Stomach smooth muscle (tissue), 2 donors: Measurements from ENCODE around the gene AARS2.
A peak's percentile ranks its signal among the peaks of the same experiment; 100 is the strongest.
"Not testable (repeated sequence)": the region's sequence is repeated elsewhere in the genome, so short reads cannot be mapped to it uniquely, and the experiment has no call there.

ENCODE experiments used
- H3K27ac ChIP-seq: one replicate; pipeline ENCODE4 v1.7.0; 2013; ENCODE audit warnings: mild to moderate bottlenecking, low read length, inconsistent platforms
- H3K27me3 ChIP-seq, 2 donors: one replicate each; pipeline ENCODE4 v1.7.0; 2013; ENCODE audit warnings: low read length in 2 of 2; ENCODE audit not compliant: insufficient read depth in 2 of 2, control insufficient read depth in 1 of 2
- H3K36me3 ChIP-seq, 2 donors: one replicate each; pipeline ENCODE4 v1.7.0; 2013; ENCODE audit warnings: low read length in 2 of 2; ENCODE audit not compliant: control insufficient read depth in 2 of 2, insufficient read depth in 2 of 2
- H3K4me1 ChIP-seq: one replicate; pipeline ENCODE4 v1.7.0; 2013; ENCODE audit warnings: low read length; ENCODE audit not compliant: control insufficient read depth, insufficient read depth
- H3K4me3 ChIP-seq, 2 donors: one replicate each; pipeline ENCODE4 v1.7.0; 2013; ENCODE audit warnings: low read length in 2 of 2
- H3K9ac ChIP-seq, 2 donors: one replicate each; pipeline ENCODE4 v1.7.0; 2013; ENCODE audit warnings: low read length in 2 of 2, mild to moderate bottlenecking in 1 of 2
- H3K9me3 ChIP-seq, 2 donors: one replicate each; pipeline ENCODE4 v1.7.0; 2013; ENCODE audit warnings: low read length in 2 of 2; ENCODE audit not compliant: control insufficient read depth in 2 of 2
- donor health status: healthy.
- donor health status: Pancreatic carcinoma.

AARS2 gene

DNA sequence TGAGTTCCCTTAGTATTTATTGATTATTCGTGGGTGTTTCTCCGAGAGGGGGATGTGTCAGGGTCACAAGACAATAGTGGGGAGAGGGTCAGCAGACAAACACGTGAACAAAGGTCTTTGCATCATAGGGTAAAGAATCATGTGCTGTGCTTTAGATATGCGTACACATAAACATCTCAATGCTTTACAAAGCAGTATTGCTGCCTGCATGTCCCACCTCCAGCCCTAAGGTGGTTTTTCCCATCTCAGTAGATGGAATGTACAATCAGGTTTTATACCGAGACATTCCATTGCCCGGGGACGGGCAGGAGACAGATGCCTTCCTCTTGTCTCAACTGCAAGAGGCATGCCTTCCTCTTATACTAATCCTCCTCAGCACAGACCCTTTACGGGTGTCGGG, 15.1 kb upstream of the AARS2 start:
- not testable (repeated sequence) for H3K36me3 ChIP-seq, H3K4me1 ChIP-seq, H3K9ac ChIP-seq, H3K27me3 ChIP-seq, H3K27ac ChIP-seq, H3K9me3 ChIP-seq, H3K4me3 ChIP-seq

DNA sequence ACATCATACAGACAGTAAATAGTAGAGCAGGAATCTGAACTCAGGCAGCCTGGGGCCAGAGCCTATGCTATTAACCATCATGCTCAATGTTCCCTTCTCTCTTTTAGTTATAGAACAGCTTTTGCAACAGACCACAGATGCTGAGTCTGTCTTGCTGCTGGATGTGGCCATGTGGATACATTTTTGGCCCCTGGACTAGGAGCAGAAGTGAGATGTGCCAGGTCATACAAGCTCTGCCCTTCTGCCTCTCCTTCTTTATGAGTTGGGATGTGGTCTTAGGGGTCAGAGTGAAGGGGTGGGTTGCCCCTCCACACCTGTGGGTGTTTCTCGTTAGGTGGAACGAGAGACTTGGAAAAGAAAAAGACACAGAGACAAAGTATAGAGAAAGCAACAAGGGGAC, 14.6 kb upstream of the AARS2 start:
- Histone ChIP-seq H3K9ac (no peak overlapping the region), H3K36me3 (no peaks in the 10 kb centered on the region), H3K9me3 (no peaks in the 10 kb centered on the region), H3K4me3 (no peak overlapping the region), H3K27me3 (peaks cover 0 to 9% of the 10 kb centered on the region in 2 donors), H3K4me1 (no peaks in the 10 kb centered on the region), H3K27ac (no peak overlapping the region)

DNA sequence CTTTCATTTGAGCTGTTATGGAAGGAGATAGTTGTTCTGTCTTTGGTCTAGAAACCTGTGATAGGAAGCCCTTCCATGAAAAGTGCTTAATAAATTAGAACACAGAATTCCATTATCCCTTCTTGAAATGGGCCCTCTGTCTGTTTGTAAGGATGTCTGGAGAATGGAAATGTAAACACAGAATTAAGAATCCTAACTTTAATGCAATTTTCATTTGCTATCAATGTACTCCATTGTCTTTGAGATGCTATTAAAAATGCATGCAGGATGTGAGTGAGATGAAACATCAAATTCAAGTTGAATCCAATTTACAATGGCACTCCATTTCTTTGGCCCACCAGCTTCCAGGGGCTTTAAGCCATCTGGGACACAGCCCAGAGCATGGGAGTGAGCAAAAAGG, 13.9 kb upstream of the AARS2 start:
- Histone ChIP-seq H3K4me1 (no peaks in the 10 kb centered on the region), H3K36me3 (no peaks in the 10 kb centered on the region), H3K4me3 (no peak overlapping the region), H3K27ac (no peak overlapping the region), H3K27me3 (peaks cover 0 to 9% of the 10 kb centered on the region in 2 donors), H3K9me3 (no peaks in the 10 kb centered on the region), H3K9ac (no peak overlapping the region)

DNA sequence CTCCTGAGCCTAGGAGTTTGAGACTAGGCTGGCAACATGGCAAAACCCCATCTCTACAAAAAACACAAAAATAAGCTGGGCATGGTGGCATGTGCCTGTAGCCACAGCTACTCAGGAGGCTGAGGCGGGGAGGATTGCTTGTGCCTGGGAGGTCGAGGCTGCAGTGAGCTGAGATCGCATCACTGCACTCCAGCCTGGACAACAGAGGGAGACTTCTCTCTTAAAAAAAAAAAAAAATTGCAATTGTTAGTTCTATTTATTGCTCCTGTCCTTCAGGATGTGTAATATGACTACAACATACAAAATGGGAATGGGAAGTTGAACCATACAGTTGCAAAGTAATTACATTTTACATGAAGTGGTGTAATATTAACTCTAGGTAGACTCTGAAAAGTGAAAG, 8.1 kb upstream of the AARS2 start:
- Histone ChIP-seq H3K9me3 (no peaks in the 10 kb centered on the region), H3K4me3 (no peak overlapping the region), H3K4me1 (no peaks in the 10 kb centered on the region), H3K27ac (no peak overlapping the region), H3K36me3 (no peaks in the 10 kb centered on the region), H3K9ac (no peak overlapping the region), H3K27me3 (peaks cover 2 to 3% of the 10 kb centered on the region in 2 donors)

DNA sequence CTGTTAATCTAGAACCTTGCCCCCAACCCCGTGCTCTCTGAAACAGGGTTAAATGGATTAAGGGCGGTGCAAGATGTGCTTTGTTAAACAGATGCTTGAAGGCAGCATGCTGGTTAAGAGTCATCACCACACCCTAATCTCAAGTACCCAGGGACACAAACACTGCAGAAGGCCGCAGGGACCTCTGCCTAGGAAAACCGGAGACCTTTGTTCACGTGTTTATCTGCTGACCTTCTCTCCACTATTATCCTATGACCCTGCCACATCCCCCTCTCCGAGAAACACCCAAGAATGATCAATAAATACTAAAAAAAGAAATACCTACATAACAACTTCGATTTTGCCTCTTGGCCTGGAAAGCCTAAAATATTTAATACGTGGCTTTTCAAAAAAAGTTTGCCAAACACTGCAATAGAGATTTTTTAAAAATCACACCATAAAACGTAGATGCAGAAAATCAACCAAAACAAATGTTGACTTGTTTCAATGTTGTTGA, 4.0 kb upstream of the AARS2 start:
- not testable (repeated sequence) for H3K4me1 ChIP-seq, H3K4me3 ChIP-seq, H3K9me3 ChIP-seq, H3K27ac ChIP-seq, H3K27me3 ChIP-seq, H3K36me3 ChIP-seq, H3K9ac ChIP-seq

DNA sequence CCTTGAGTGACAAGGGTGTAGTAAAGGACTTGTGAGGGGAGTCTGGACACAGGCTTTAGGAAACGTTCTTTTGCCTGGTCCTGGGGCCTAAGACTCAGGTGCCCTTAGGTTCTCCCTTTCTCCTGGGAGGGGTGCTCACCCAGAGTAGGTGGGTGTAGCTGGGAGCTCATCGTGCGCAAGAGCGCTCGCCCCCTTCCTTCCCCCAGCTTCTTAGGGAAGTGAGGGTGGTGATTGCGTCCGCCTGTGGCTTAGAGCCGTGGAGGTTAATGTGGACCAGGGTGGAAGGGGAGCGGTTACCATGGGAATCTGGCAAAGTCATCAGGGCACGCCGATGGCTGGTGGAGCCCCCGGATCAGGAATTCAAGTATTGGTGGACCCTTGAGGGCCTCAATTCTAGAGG, 3.3 kb upstream of the AARS2 start:
- Histone ChIP-seq H3K9ac (no peak overlapping the region), H3K4me1 (peaks cover 7% of the 10 kb centered on the region), H3K27ac (no peak overlapping the region), H3K27me3 (peaks cover 0 to 3% of the 10 kb centered on the region in 2 donors), H3K36me3 (peaks cover 0 to 5% of the 10 kb centered on the region in 2 donors), H3K9me3 (no peaks in the 10 kb centered on the region), H3K4me3 (no peak overlapping the region)

DNA sequence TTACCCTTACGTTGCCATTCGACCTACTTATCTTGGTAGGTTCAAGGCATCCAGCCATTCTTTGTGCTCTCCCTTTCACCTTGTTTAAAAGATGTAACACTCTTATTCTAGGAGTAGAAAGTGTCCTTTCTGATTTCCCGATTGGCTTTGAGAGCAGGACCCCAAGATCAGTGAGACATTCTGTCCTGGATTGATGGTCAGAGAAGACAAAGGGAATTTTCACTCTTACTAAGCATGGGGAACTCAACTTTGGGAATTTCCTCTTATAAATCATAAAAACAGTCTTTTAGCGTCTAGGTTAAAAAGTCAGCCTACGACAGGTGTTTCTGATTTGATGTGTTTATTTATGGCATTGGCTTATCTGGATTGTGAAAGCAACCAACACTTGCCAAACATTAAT, 2.8 kb upstream of the AARS2 start:
- Histone ChIP-seq H3K27ac (no peak overlapping the region), H3K4me1 (peaks cover 7% of the 10 kb centered on the region), H3K27me3 (peaks cover 0 to 3% of the 10 kb centered on the region in 2 donors), H3K9me3 (no peaks in the 10 kb centered on the region), H3K9ac (no peak overlapping the region), H3K36me3 (peaks cover 4 to 5% of the 10 kb centered on the region in 2 donors), H3K4me3 (no peak overlapping the region)

DNA sequence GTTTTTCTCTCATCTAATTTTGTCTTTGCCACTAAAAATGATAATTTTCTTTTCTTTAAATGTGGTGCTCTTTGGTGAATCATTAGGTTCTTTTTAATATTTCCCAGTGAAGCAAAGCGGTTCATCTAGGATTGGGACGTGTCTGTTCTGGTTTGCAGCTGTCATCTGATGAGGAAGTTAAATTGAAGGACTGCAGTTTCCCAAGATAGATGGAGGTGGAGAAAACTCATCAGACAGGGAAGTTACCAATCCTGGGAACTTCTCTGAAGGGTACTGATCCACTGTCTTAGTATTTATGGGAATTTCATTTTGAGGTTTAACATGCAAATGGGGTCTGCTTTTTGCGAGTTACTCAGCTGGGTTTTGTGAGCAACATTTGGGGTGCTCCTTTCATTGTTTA, 2.4 kb upstream of the AARS2 start:
- H3K27me3 ChIP-seq: peaks cover 0 to 3% of the 10 kb centered on the region in 2 donors
- H3K4me3 ChIP-seq: no peak overlapping the region
- H3K27ac ChIP-seq: no peak overlapping the region
- peaks cover 7% of the 10 kb centered on the region for H3K4me1 ChIP-seq
- H3K9me3 ChIP-seq: no peaks in the 10 kb centered on the region
- peaks cover 7% of the 10 kb centered on the region in 2 donors for H3K36me3 ChIP-seq
- H3K9ac ChIP-seq: no peak overlapping the region

DNA sequence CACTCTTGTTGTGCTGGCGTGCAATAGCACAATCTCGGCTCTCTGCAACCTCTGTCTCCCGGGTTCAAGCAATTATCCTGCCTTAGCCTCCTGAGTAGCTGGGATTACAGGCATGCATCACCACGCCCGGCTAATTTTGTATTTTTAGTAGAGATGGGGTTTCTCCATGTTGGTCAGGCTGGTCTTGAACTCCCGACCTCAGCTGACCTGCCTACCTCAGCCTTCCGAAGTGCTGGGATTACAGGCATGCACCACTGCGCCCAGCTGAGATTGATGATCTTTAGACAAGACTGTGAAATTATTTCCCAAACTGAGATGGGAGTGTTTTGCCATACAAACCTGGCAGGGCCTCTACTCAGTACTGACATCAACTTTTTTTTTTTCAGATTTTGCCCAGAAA, 1.5 kb upstream of the AARS2 start:
- not testable (repeated sequence) for H3K9me3 ChIP-seq, H3K27ac ChIP-seq, H3K9ac ChIP-seq, H3K4me3 ChIP-seq, H3K4me1 ChIP-seq, H3K27me3 ChIP-seq
- H3K36me3 ChIP-seq: peaks cover 14 to 15% of the 10 kb centered on the region in 2 donors

DNA sequence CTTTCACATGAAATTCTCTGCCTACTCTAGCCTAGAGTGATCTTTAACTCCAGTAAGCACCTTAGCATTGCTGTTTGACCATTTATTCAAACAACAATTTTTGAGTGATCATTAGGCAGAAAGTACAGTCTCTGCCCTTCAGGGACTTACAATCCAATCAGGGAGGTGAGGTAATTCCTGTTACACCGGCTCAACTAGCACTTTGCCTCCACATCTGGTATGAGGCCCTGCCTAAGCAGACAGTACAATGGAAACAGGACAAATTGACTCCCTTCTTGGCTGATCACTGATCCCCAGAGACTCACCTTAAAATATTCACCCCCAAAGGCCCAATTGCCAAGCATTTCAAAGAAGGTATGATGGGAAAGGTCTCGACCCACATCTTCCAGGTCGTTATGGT, 1.4 kb downstream of the AARS2 start:
- Histone ChIP-seq H3K9ac (peak overlapping the region in 1 of 2 donors; percentile 82), H3K4me1 (peaks cover 7% of the 10 kb centered on the region), H3K27me3 (no peaks in the 10 kb centered on the region), H3K27ac (no peak overlapping the region), H3K4me3 (peak overlapping the region in 1 of 2 donors; percentile 96), H3K9me3 (no peaks in the 10 kb centered on the region), H3K36me3 (peaks cover 22 to 26% of the 10 kb centered on the region in 2 donors)

DNA sequence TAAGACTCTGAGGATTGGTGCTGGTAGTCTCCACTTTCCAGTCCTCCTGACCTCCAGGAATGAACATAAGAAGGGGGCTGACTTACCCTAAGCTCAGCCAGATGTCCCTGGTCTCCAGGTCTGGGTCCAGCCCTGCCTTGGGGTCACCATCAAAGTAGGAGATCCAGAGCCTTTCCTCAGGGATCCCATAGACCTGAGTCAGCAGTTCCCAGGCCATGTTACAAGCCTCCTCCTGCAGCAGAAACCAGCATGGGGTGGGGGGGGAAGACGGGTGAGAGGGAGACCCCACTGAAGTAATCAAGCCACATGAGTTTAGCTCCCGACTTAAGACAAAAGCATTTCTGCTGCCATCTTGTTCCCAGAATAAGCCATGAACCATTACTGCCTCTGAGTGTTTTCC, 1.8 kb downstream of the AARS2 start:
- Histone ChIP-seq H3K36me3 (peaks cover 22 to 28% of the 10 kb centered on the region in 2 donors), H3K9me3 (no peaks in the 10 kb centered on the region), H3K27me3 (no peaks in the 10 kb centered on the region), H3K4me1 (peaks cover 7% of the 10 kb centered on the region), H3K4me3 (no peak overlapping the region), H3K27ac (no peak overlapping the region), H3K9ac (no peak overlapping the region)
